HL-60 (cell line): ENCODE results near the gene BTBD9.

Experiments
- DNase-seq, 2 experiments: peaks; one replicate each; pipeline ENCODE4 v3.0.0-alpha.2; 2010 to 2020; ENCODE audit warnings: low read depth in 1 of 2, low spot score in 1 of 2
- H3K27ac ChIP-seq: fragments of 250-450 bp; sonication (Bioruptor Pico); replicated peaks from 2 replicates; pipeline ENCODE4 v1.5.1; 2020; ENCODE audit warnings: mild to moderate bottlenecking, moderate library complexity
- H3K27me3 ChIP-seq: fragments of 250-450 bp; sonication (Bioruptor Pico); 2 replicates; pipeline ENCODE4 v1.5.1; 2021; ENCODE audit warnings: mild to moderate bottlenecking, moderate library complexity; ENCODE audit not compliant: insufficient read depth, poor library complexity, severe bottlenecking
- H3K4me3 ChIP-seq: replicated peaks from 2 replicates; pipeline ENCODE4 v1.5.1; 2011; ENCODE audit warnings: mild to moderate bottlenecking, control low read depth, low read length; ENCODE audit not compliant: insufficient read depth
- GABPA ChIP-seq: IDR thresholded peaks from 2 replicates; pipeline ENCODE4 v1.6.1; 2012; ENCODE audit warnings: low read depth
- POLR2AphosphoS5 ChIP-seq: IDR thresholded peaks from 2 replicates; pipeline ENCODE4 v1.6.1; 2012; ENCODE audit warnings: low read depth
- REST ChIP-seq: IDR thresholded peaks from 2 replicates; pipeline ENCODE4 v1.6.1; 2012; ENCODE audit warnings: low read depth; ENCODE audit not compliant: insufficient replicate concordance
- SPI1 ChIP-seq: IDR thresholded peaks from 2 replicates; pipeline ENCODE4 v1.6.1; 2012; ENCODE audit warnings: low read depth, mild to moderate bottlenecking, borderline replicate concordance
- TF ChIP-seq, protein P1 (sequence below): IDR thresholded peaks from one replicate; pipeline ENCODE4 v1.5.1; 2011; ENCODE audit warnings: low read length, control low read depth, inconsistent platforms; ENCODE audit not compliant: insufficient read depth

BTBD9 gene

GRCh38 chr6:38144365-38144945, 495.3 kb downstream of the BTBD9 start:
- H3K27ac ChIP-seq: no peak overlapping the region
- H3K27me3 ChIP-seq: no peaks in the 10 kb centered on the region
- no peak for DNase-seq
- no peak overlapping the region for H3K4me3 ChIP-seq
- no peak for TF ChIP-seq POLR2AphosphoS5
- TF ChIP-seq REST: no peak

GRCh38 chr6:38143191-38144150, 496.3 kb downstream of the BTBD9 start:
- H3K27me3 ChIP-seq: no peaks in the 10 kb centered on the region
- DNase-seq: no peak
- no peak overlapping the region for H3K27ac ChIP-seq
- no peak overlapping the region for H3K4me3 ChIP-seq
- TF ChIP-seq GABPA (no peak), REST (no peak), POLR2AphosphoS5 (no peak), SPI1 (no peak)
- TF ChIP-seq, protein P1, sequence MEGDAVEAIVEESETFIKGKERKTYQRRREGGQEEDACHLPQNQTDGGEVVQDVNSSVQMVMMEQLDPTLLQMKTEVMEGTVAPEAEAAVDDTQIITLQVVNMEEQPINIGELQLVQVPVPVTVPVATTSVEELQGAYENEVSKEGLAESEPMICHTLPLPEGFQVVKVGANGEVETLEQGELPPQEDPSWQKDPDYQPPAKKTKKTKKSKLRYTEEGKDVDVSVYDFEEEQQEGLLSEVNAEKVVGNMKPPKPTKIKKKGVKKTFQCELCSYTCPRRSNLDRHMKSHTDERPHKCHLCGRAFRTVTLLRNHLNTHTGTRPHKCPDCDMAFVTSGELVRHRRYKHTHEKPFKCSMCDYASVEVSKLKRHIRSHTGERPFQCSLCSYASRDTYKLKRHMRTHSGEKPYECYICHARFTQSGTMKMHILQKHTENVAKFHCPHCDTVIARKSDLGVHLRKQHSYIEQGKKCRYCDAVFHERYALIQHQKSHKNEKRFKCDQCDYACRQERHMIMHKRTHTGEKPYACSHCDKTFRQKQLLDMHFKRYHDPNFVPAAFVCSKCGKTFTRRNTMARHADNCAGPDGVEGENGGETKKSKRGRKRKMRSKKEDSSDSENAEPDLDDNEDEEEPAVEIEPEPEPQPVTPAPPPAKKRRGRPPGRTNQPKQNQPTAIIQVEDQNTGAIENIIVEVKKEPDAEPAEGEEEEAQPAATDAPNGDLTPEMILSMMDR: no peak

DNA sequence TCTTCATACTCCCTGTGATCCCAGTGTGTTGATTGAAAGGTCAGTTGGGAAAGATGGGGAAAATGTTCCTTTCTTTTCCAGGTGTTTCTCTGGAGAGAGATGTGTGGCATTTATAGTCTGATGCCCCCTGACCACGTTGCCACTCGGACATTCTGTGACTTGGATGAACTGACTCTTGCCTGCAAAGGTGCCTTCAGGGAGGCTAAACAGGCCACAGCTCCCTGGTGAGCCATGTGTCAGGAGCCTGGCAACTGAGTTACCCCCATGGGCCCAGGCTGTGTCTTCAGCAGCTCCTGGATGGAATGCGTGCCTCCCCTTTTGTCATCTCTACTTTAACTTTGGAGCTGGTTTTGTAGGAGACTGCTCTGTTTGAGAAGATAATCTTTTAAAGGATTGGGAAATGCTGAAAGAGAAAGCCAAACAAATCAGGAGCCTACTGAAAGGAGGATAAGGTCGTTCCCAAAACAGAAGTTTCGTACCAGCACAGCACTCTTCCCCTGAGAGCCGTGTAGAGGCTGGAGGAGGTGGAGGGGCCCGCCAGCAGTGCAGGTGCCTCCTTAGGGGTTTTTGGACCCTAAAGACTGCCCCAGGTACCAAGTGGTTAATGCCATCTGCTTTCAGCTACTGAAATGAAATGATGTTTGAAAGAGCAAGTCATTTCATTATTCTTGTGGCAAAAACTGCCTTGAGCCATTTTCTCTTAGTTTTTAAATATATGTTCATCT, 497.4 kb downstream of the BTBD9 start:
- Histone ChIP-seq H3K27me3 (no peaks in the 10 kb centered on the region), H3K4me3 (no peak overlapping the region), H3K27ac (no peak overlapping the region)
- TF ChIP-seq REST: no peak
- no peak for TF ChIP-seq POLR2AphosphoS5
- no peak for TF ChIP-seq SPI1
- TF ChIP-seq, protein P1: no peak
- TF ChIP-seq GABPA: no peak
- no peak for DNase-seq
